WERI-Rb-1 (cell line): ENCODE measurements around the gene HCFC1.

ENCODE experiments used
- DNase-seq: peaks from one replicate; pipeline ENCODE4 v3.0.0-alpha.2; 2020
- H3K27ac ChIP-seq: fragments of 250-450 bp; sonication (Bioruptor Pico); 2 replicates; pipeline ENCODE4 v1.5.1; 2020; ENCODE audit warnings: mild to moderate bottlenecking, moderate library complexity
- H3K27me3 ChIP-seq: fragments of 250-450 bp; sonication (Bioruptor Pico); 2 replicates; pipeline ENCODE4 v1.5.1; 2021; ENCODE audit warnings: mild to moderate bottlenecking, low read depth, moderate library complexity; ENCODE audit not compliant: insufficient read depth, severe bottlenecking
- H3K36me3 ChIP-seq: fragments of 250-450 bp; sonication (Bioruptor Pico); 2 replicates; pipeline ENCODE4 v1.5.1; 2020; ENCODE audit warnings: mild to moderate bottlenecking, moderate library complexity
- H3K4me3 ChIP-seq: 2 replicates; pipeline ENCODE4 v1.5.1; 2011; ENCODE audit warnings: low read depth, mild to moderate bottlenecking, control low read depth, low read length
- H3K9me3 ChIP-seq: fragments of 250-450 bp; sonication (Bioruptor Pico); 2 replicates; pipeline ENCODE4 v1.5.1; 2021; ENCODE audit warnings: mild to moderate bottlenecking, moderate library complexity; ENCODE audit not compliant: severe bottlenecking
- TF ChIP-seq, protein P1 (sequence below): IDR thresholded peaks from 2 replicates; pipeline ENCODE4 v1.5.1; 2011; ENCODE audit warnings: low read depth, mild to moderate bottlenecking, control low read depth, inconsistent platforms, low read length

HCFC1 gene

GRCh38 chrX:153938226-153938786, 33.3 kb downstream of the HCFC1 start:
- peaks cover 18% of the 10 kb centered on the region for H3K27me3 ChIP-seq
- peaks cover 3% of the 10 kb centered on the region for H3K9me3 ChIP-seq
- peaks cover 2% of the 10 kb centered on the region for H3K36me3 ChIP-seq
- TF ChIP-seq, protein P1, sequence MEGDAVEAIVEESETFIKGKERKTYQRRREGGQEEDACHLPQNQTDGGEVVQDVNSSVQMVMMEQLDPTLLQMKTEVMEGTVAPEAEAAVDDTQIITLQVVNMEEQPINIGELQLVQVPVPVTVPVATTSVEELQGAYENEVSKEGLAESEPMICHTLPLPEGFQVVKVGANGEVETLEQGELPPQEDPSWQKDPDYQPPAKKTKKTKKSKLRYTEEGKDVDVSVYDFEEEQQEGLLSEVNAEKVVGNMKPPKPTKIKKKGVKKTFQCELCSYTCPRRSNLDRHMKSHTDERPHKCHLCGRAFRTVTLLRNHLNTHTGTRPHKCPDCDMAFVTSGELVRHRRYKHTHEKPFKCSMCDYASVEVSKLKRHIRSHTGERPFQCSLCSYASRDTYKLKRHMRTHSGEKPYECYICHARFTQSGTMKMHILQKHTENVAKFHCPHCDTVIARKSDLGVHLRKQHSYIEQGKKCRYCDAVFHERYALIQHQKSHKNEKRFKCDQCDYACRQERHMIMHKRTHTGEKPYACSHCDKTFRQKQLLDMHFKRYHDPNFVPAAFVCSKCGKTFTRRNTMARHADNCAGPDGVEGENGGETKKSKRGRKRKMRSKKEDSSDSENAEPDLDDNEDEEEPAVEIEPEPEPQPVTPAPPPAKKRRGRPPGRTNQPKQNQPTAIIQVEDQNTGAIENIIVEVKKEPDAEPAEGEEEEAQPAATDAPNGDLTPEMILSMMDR, result 0 out of 2 replicates have a peak, but pooled peaks have one; percentile 14
- H3K27ac ChIP-seq, result no peak overlapping the region
- peak; percentile 18 for DNase-seq
- no peak overlapping the region for H3K4me3 ChIP-seq

- Histone ChIP-seq H3K36me3 (peaks cover 14% of the 10 kb centered on the region), H3K4me3 (no peak overlapping the region), H3K9me3 (peaks cover 3% of the 10 kb centered on the region), H3K27me3 (peaks cover 18% of the 10 kb centered on the region), H3K27ac (no peak overlapping the region)
- TF ChIP-seq, protein P1, result no peak
- no peak for DNase-seq
Measured at GRCh38 chrX:153937056-153937455, 34.6 kb downstream of the HCFC1 start.

GRCh38 chrX:153935326-153935851, 36.2 kb downstream of the HCFC1 start:
- peaks cover 18% of the 10 kb centered on the region for H3K27me3 ChIP-seq
- H3K4me3 ChIP-seq, result peak overlapping the region; percentile 15; the same call in 1 of the 2 replicates
- no peak overlapping the region for H3K27ac ChIP-seq
- H3K36me3 ChIP-seq, result peaks cover 31% of the 10 kb centered on the region
- TF ChIP-seq, protein P1, result no peak
- H3K9me3 ChIP-seq, result peaks cover 3% of the 10 kb centered on the region
- no peak for DNase-seq

GRCh38 chrX:153934762-153935325, 36.8 kb downstream of the HCFC1 start, which contains the start of gene NAA10:
Gene NAA10, minus strand, starts transcription at chrX:153935037. Its CDS starts 133 bp downstream, at chrX:153934904.
- peak; percentile 81 for DNase-seq
- peaks cover 3% of the 10 kb centered on the region for H3K9me3 ChIP-seq
- H3K36me3 ChIP-seq, result peaks cover 37% of the 10 kb centered on the region
- H3K27me3 ChIP-seq, result peaks cover 17% of the 10 kb centered on the region
- H3K27ac ChIP-seq, result peak within 1 kb of the TSS; percentile 74
- H3K4me3 ChIP-seq, result peak within 1 kb of the TSS; percentile 74
- TF ChIP-seq, protein P1, result no peak

DNA sequence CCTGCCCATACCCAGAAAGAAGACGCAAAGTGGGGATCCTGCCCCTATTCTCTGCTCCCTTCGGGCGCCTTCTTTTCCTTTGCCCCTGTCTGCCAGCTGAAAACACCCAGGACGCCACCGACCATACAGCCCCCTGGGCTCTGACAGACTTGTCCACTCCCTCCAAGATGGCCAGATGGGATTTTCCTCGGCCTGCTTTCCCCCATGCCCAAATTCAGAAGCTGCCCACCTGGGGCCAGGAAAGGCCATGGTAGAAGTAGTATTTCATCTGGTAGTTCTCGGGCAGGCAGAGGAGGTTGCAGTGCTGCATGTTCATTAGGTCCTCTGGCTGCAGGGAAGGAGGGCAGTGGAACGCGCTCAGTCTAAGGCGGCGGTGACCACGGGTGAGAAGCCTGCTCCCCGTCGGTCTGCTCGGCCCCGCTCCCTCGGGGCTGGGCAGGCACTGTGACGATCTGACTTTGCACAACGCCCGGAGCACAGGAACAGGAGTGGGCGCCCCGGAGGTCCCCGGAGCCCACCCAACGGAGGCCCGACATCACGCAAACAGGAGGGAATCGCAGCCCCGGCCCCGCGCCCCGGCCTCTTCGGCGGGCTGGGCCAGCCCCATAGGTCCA, 37.4 kb downstream of the HCFC1 start:
- peaks cover 13% of the 10 kb centered on the region for H3K27me3 ChIP-seq
- H3K36me3 ChIP-seq, result peaks cover 42% of the 10 kb centered on the region
- TF ChIP-seq, protein P1, result no peak
- H3K4me3 ChIP-seq, result peak overlapping the region; percentile 74
- peak; percentile 9 for DNase-seq
- H3K9me3 ChIP-seq, result peaks cover 3% of the 10 kb centered on the region
- H3K27ac ChIP-seq, result peak overlapping the region; percentile 74
